ENCODE measurements around the gene CDK11A. TPM values are rescaled to one million over a fixed set of nuclear protein-coding genes. Genes with fewer than 3 reads are reported as not detected.
"Not testable (repeated sequence)": the region's sequence is repeated elsewhere in the genome, so short reads cannot be mapped to it uniquely, and the experiment has no call there.

CDK11A gene
- total and polyA plus RNA-seq, 2 donors (not counting 3 experiments of a cell fraction or from before 2014, with no cell fraction given): 30.7 to 50.4 TPM

- dilution Hi-C loops (cut with MboI; ENCODE audit: extremely low pct_ligation_motif_present, low sequenced_read_pairs): no loop called here
- no peak for TF ChIP-seq MAX (IDR thresholded peaks at IDR 0.05; ENCODE audit: insufficient read depth, insufficient read length)
- no peak for TF ChIP-seq EZH2 (IDR thresholded peaks at IDR 0.05; ENCODE audit: borderline replicate concordance, low read depth, low read length, severe bottlenecking)
- TF ChIP-seq, protein P1, sequence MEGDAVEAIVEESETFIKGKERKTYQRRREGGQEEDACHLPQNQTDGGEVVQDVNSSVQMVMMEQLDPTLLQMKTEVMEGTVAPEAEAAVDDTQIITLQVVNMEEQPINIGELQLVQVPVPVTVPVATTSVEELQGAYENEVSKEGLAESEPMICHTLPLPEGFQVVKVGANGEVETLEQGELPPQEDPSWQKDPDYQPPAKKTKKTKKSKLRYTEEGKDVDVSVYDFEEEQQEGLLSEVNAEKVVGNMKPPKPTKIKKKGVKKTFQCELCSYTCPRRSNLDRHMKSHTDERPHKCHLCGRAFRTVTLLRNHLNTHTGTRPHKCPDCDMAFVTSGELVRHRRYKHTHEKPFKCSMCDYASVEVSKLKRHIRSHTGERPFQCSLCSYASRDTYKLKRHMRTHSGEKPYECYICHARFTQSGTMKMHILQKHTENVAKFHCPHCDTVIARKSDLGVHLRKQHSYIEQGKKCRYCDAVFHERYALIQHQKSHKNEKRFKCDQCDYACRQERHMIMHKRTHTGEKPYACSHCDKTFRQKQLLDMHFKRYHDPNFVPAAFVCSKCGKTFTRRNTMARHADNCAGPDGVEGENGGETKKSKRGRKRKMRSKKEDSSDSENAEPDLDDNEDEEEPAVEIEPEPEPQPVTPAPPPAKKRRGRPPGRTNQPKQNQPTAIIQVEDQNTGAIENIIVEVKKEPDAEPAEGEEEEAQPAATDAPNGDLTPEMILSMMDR (IDR thresholded peaks at IDR 0.05; ENCODE audit: extremely low read depth in 1 of 2, insufficient read depth in 1 of 2, low read depth in 1 of 2, low read length in 2 of 2): no peak
- TF ChIP-seq POLR2A (IDR thresholded peaks at IDR 0.05; ENCODE audit: low read depth, low read length): no peak
- no peak for TF ChIP-seq JUN (IDR thresholded peaks at IDR 0.05; ENCODE audit: borderline replicate concordance, insufficient read depth, insufficient read length, low read depth)
- no peak for TF ChIP-seq FOS (IDR thresholded peaks at IDR 0.05; ENCODE audit: borderline replicate concordance, insufficient read depth, low read length)
- no peak for TF ChIP-seq MYC (IDR thresholded peaks at IDR 0.05; ENCODE audit: low read depth, low read length)
- Histone ChIP-seq H3K27ac (ENCODE audit: insufficient read depth, low read depth, low read length) (no peak overlapping the region), H2AFZ (ENCODE audit: low read depth, low read length) (no peak overlapping the region), H3K9me3 (replicated peaks; ENCODE audit: control insufficient read depth, insufficient read depth, low read length) (no peaks in the 10 kb centered on the region), H3K27me3 (ENCODE audit: control insufficient read depth in 2 of 2, insufficient read depth in 2 of 2, low read length in 2 of 2) (no peaks in the 10 kb centered on the region), H3K4me1 (ENCODE audit: control insufficient read depth, extremely low read depth, insufficient read depth, low read length) (no peaks in the 10 kb centered on the region), H3K9me1 (replicated peaks; ENCODE audit: control insufficient read depth, extremely low read depth, insufficient read depth, low read length) (no peaks in the 10 kb centered on the region), H3K9ac (replicated peaks; ENCODE audit: extremely low read depth, insufficient read depth, low read length) (no peak overlapping the region), H3K79me2 (ENCODE audit: control insufficient read depth, insufficient read depth, low read length) (no peaks in the 10 kb centered on the region), H3K4me3 (replicated peaks in 1 of 3; ENCODE audit: insufficient read depth in 1 of 3, low read depth in 1 of 3, low read length in 3 of 3) (no peak overlapping the region), H3K4me2 (ENCODE audit: insufficient read depth, low read length) (no peak overlapping the region), H3K36me3 (ENCODE audit: control insufficient read depth in 2 of 2, extremely low read depth in 1 of 2, insufficient read depth in 2 of 2, low read length in 2 of 2) (peaks cover 0 to 20% of the 10 kb centered on the region in 2 experiments), H4K20me1 (replicated peaks; ENCODE audit: control insufficient read depth, extremely low read depth, insufficient read depth, low read length) (no peaks in the 10 kb centered on the region)
- BruUV-seq (replicated peaks): no TSS peak
- DNase-seq (ENCODE audit: low read depth, low spot score) (no peak), FAIRE-seq (no peak)
- CTCF ChIA-PET: no interaction called here
- intact Hi-C loops (cut with micrococcal nuclease): no loop called here
- POLR2A ChIA-PET: no interaction called here
Measured at GRCh38 chr1:1730870-1731269, 6.7 kb upstream of the CDK11A start.

DNA sequence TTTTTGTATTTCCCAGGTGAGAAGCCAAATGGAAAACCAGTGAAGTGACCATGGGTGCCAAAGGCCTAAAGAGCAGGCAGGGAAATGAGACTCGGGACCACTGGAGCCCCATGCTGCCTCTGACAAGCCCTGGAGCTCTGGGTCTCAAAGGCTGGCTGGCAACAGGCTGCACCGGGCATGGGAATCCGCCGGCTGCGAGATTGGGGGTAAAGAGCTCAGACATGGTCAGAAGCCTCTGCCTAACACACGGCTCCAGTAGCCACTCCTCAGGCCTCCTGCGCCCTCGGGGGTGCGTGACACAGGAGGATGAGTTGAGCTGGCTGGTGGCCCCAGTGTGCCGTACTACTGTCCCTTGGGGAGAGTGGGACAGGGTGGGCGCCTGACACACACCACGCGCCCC is 6.1 kb upstream of the CDK11A start:
- H3K4me3 ChIP-seq (replicated peaks in 1 of 3; ENCODE audit: insufficient read depth in 1 of 3, low read depth in 1 of 3, low read length in 3 of 3); H3K9me1 ChIP-seq (replicated peaks; ENCODE audit: control insufficient read depth, extremely low read depth, insufficient read depth, low read length); H3K9me3 ChIP-seq (replicated peaks; ENCODE audit: control insufficient read depth, insufficient read depth, low read length); H2AFZ ChIP-seq (ENCODE audit: low read depth, low read length); CTCF ChIA-PET; intact Hi-C loops (cut with micrococcal nuclease); H3K4me2 ChIP-seq (ENCODE audit: insufficient read depth, low read length); BruUV-seq (replicated peaks); H3K27me3 ChIP-seq (ENCODE audit: control insufficient read depth in 2 of 2, insufficient read depth in 2 of 2, low read length in 2 of 2); H3K4me1 ChIP-seq (ENCODE audit: control insufficient read depth, extremely low read depth, insufficient read depth, low read length); H3K9ac ChIP-seq (replicated peaks; ENCODE audit: extremely low read depth, insufficient read depth, low read length); H3K79me2 ChIP-seq (ENCODE audit: control insufficient read depth, insufficient read depth, low read length); dilution Hi-C loops (cut with MboI; ENCODE audit: extremely low pct_ligation_motif_present, low sequenced_read_pairs); POLR2A ChIA-PET; DNase-seq (ENCODE audit: low read depth, low spot score); H3K27ac ChIP-seq (ENCODE audit: insufficient read depth, low read depth, low read length); H4K20me1 ChIP-seq (replicated peaks; ENCODE audit: control insufficient read depth, extremely low read depth, insufficient read depth, low read length); FAIRE-seq: not testable (repeated sequence)
- H3K36me3 ChIP-seq (ENCODE audit: control insufficient read depth in 2 of 2, extremely low read depth in 1 of 2, insufficient read depth in 2 of 2, low read length in 2 of 2): peaks cover 0 to 18% of the 10 kb centered on the region in 2 experiments

- POLR2A ChIA-PET; H3K27me3 ChIP-seq (ENCODE audit: control insufficient read depth in 2 of 2, insufficient read depth in 2 of 2, low read length in 2 of 2); H3K4me2 ChIP-seq (ENCODE audit: insufficient read depth, low read length); intact Hi-C loops (cut with micrococcal nuclease); H3K4me1 ChIP-seq (ENCODE audit: control insufficient read depth, extremely low read depth, insufficient read depth, low read length); H3K9me3 ChIP-seq (replicated peaks; ENCODE audit: control insufficient read depth, insufficient read depth, low read length); H4K20me1 ChIP-seq (replicated peaks; ENCODE audit: control insufficient read depth, extremely low read depth, insufficient read depth, low read length); H3K27ac ChIP-seq (ENCODE audit: insufficient read depth, low read depth, low read length); H3K9me1 ChIP-seq (replicated peaks; ENCODE audit: control insufficient read depth, extremely low read depth, insufficient read depth, low read length); dilution Hi-C loops (cut with MboI; ENCODE audit: extremely low pct_ligation_motif_present, low sequenced_read_pairs); H3K9ac ChIP-seq (replicated peaks; ENCODE audit: extremely low read depth, insufficient read depth, low read length); DNase-seq (ENCODE audit: low read depth, low spot score); H3K79me2 ChIP-seq (ENCODE audit: control insufficient read depth, insufficient read depth, low read length); H3K4me3 ChIP-seq (replicated peaks in 1 of 3; ENCODE audit: insufficient read depth in 1 of 3, low read depth in 1 of 3, low read length in 3 of 3); BruUV-seq (replicated peaks); CTCF ChIA-PET; H2AFZ ChIP-seq (ENCODE audit: low read depth, low read length): not testable (repeated sequence)
- H3K36me3 ChIP-seq (ENCODE audit: control insufficient read depth in 2 of 2, extremely low read depth in 1 of 2, insufficient read depth in 2 of 2, low read length in 2 of 2): peaks cover 0 to 18% of the 10 kb centered on the region in 2 experiments
- FAIRE-seq: peak; percentile 15
Measured at GRCh38 chr1:1729116-1729816, 5.1 kb upstream of the CDK11A start.

Measured in endothelial cell of umbilical vein (primary cell).